IMR-90 (cell line): Measurements from ENCODE around the gene CNOT2. TPM values are rescaled to one million over a fixed set of nuclear protein-coding genes. Genes with fewer than 3 reads are reported as not detected.

Experiments
- ATAC-seq: fragments of 200-7000 bp; cut with Tn5 transposase; 2 replicates; pipeline ENCODE4 v1.9.1; 2020; ENCODE audit warnings: low read depth, mild to moderate bottlenecking, moderate library complexity
- BruUV-seq: library from RNA; stranded (reverse); fragments of 400-500 nt; replicated peaks from 2 replicates; lab custom pipeline; 2021; lab: Mats Ljungman, UMichigan
- CTCF ChIA-PET: fragments of 300-600 bp; formaldehyde crosslinking; extraction: SDS; loops from one replicate; lab custom pipeline; 2021; ENCODE audit warnings: antibody characterized with exemption; lab: Yijun Ruan, JAX
- POLR2A ChIA-PET: fragments of 300-600 bp; sonication (Branson Sonifier 250); formaldehyde crosslinking; loops from one replicate; lab custom pipeline; 2022; ENCODE audit warnings: antibody characterized with exemption; ENCODE audit not compliant: unreplicated experiment; lab: Charles Lee
- DNase-seq: peaks from one replicate; pipeline ENCODE4 v3.0.0; 2013
- H2AFZ ChIP-seq: replicated peaks from 2 replicates; pipeline ENCODE3; 2013; ENCODE audit warnings: low read length, mild to moderate bottlenecking; ENCODE audit not compliant: poor library complexity
- H2AK5ac ChIP-seq: 2 replicates; pipeline ENCODE4 v1.6.1; 2013; ENCODE audit warnings: low read depth, low read length, inconsistent platforms
- H2AK9ac ChIP-seq: replicated peaks from 2 replicates; pipeline ENCODE3; 2013; ENCODE audit warnings: mild to moderate bottlenecking, low read depth, low read length, moderate library complexity; ENCODE audit not compliant: poor library complexity
- H2BK120ac ChIP-seq: 2 replicates; pipeline ENCODE4 v1.6.1; 2013; ENCODE audit warnings: low read depth, low read length, inconsistent platforms
- H2BK15ac ChIP-seq: 3 replicates; pipeline ENCODE4 v1.6.1; 2013; ENCODE audit warnings: low read depth, low read length, inconsistent platforms
- H2BK20ac ChIP-seq: 2 replicates; pipeline ENCODE4 v1.6.1; 2013; ENCODE audit warnings: low read depth, mild to moderate bottlenecking, inconsistent platforms, low read length, moderate library complexity
- H2BK5ac ChIP-seq: 2 replicates; pipeline ENCODE4 v1.6.1; 2013; ENCODE audit warnings: mild to moderate bottlenecking, low read depth, low read length, inconsistent platforms; ENCODE audit not compliant: poor library complexity, severe bottlenecking
- H3K14ac ChIP-seq: replicated peaks from 2 replicates; pipeline ENCODE4 v1.6.1; 2013; ENCODE audit warnings: low read depth, low read length, inconsistent platforms
- H3K18ac ChIP-seq: 2 replicates; pipeline ENCODE4 v1.6.1; 2013; ENCODE audit warnings: low read depth, low read length, control low read depth
- H3K23ac ChIP-seq: 2 replicates; pipeline ENCODE4 v1.6.1; 2013; ENCODE audit warnings: low read depth, low read length, inconsistent platforms
- H3K27ac ChIP-seq: 2 replicates; pipeline ENCODE4 v1.5.1; 2013; ENCODE audit warnings: mild to moderate bottlenecking, control low read depth, low read length; ENCODE audit not compliant: insufficient read depth
- H3K27me3 ChIP-seq: 2 replicates; pipeline ENCODE4 v1.6.1; 2013; ENCODE audit warnings: low read length; ENCODE audit not compliant: control insufficient read depth, insufficient read depth
- H3K36me3 ChIP-seq: 2 replicates; pipeline ENCODE4 v1.6.1; 2013; ENCODE audit warnings: low read length, mixed read lengths; ENCODE audit not compliant: control insufficient read depth, insufficient read depth
- H3K4ac ChIP-seq: 2 replicates; pipeline ENCODE4 v1.6.1; 2013; ENCODE audit warnings: low read depth, low read length, inconsistent platforms
- H3K4me1 ChIP-seq: 2 replicates; pipeline ENCODE4 v1.6.1; 2013; ENCODE audit warnings: low read length, mixed read lengths; ENCODE audit not compliant: control insufficient read depth, insufficient read depth
- H3K4me2 ChIP-seq: 2 replicates; pipeline ENCODE4 v1.6.1; 2013; ENCODE audit warnings: low read depth, mild to moderate bottlenecking, control low read depth, low read length, moderate library complexity
- H3K4me3 ChIP-seq: 2 replicates; pipeline ENCODE4 v1.5.1; 2013; ENCODE audit warnings: low read depth, mild to moderate bottlenecking, control low read depth, low read length, moderate library complexity; ENCODE audit not compliant: insufficient read depth
- H3K56ac ChIP-seq: 2 replicates; pipeline ENCODE4 v1.6.1; 2013; ENCODE audit warnings: low read length, inconsistent platforms; ENCODE audit not compliant: insufficient read depth; ENCODE audit errors: extremely low read depth
- H3K79me1 ChIP-seq, 2 experiments: 2 replicates each; pipeline ENCODE4 v1.6.1; 2013; ENCODE audit warnings: low read length in 2 of 2, inconsistent platforms in 1 of 2, low read depth in 1 of 2
- H3K9ac ChIP-seq: 2 replicates; pipeline ENCODE4 v1.6.1; 2013; ENCODE audit warnings: low read depth, low read length, control low read depth
- H3K9me1 ChIP-seq: 2 replicates; pipeline ENCODE4 v1.6.1; 2013; ENCODE audit warnings: low read length, inconsistent platforms; ENCODE audit not compliant: insufficient read depth
- H3K9me3 ChIP-seq: 2 replicates; pipeline ENCODE4 v1.6.1; 2013; ENCODE audit warnings: low read length; ENCODE audit not compliant: control insufficient read depth, insufficient read depth
- H4K20me1 ChIP-seq: 2 replicates; pipeline ENCODE4 v1.6.1; 2013; ENCODE audit warnings: low read length, inconsistent platforms; ENCODE audit not compliant: insufficient read depth
- H4K5ac ChIP-seq: 2 replicates; pipeline ENCODE4 v1.6.1; 2013; ENCODE audit warnings: mild to moderate bottlenecking, low read depth, low read length, control low read depth
- H4K8ac ChIP-seq, 2 experiments: 2 replicates each; pipeline ENCODE4 v1.6.1; 2013; ENCODE audit warnings: low read depth in 2 of 2, low read length in 2 of 2, control low read depth in 1 of 2, inconsistent platforms in 1 of 2
- H4K91ac ChIP-seq: 2 replicates; pipeline ENCODE4 v1.6.1; 2013; ENCODE audit warnings: low read depth, low read length, inconsistent platforms; ENCODE audit not compliant: insufficient read depth
- BHLHE40 ChIP-seq: fragments of 150-350 bp; IDR thresholded peaks from 2 replicates; pipeline ENCODE4 v1.6.1; 2016; ENCODE audit warnings: mild to moderate bottlenecking, low read depth, low read length
- CEBPB ChIP-seq: IDR thresholded peaks from 2 replicates; pipeline ENCODE4 v1.6.1; 2012; ENCODE audit warnings: low read depth, low read length, improper control_type of control experiment
- CHD1 ChIP-seq: IDR thresholded peaks from 2 replicates; pipeline ENCODE4 v1.6.1; 2012; ENCODE audit warnings: low read depth, low read length, improper control_type of control experiment
- FOS ChIP-seq: fragments of 150-350 bp; IDR thresholded peaks from 2 replicates; pipeline ENCODE4 v1.6.1; 2016; ENCODE audit warnings: low read depth, low read length
- MAFK ChIP-seq: IDR thresholded peaks from 2 replicates; pipeline ENCODE4 v1.6.1; 2012; ENCODE audit warnings: low read depth, low read length, improper control_type of control experiment
- NFE2L2 ChIP-seq: fragments of 150-350 bp; IDR thresholded peaks from 2 replicates; pipeline ENCODE4 v1.6.1; 2016; ENCODE audit warnings: low read depth, mild to moderate bottlenecking, low read length
- RCOR1 ChIP-seq: IDR thresholded peaks from 2 replicates; pipeline ENCODE4 v1.6.1; 2012; ENCODE audit warnings: mild to moderate bottlenecking, low read length, improper control_type of control experiment; ENCODE audit not compliant: insufficient replicate concordance
- SMC3 ChIP-seq: fragments of 150-350 bp; IDR thresholded peaks from 2 replicates; pipeline ENCODE4 v1.6.1; 2016; ENCODE audit warnings: low read depth, mild to moderate bottlenecking, antibody characterized with exemption, low read length, moderate library complexity
- WGBS, 2 experiments: methylation state at CpG; one replicate each; pipeline versions ENCODE4 v1.1.5 to v1.1.7; 2013; ENCODE audit warnings: missing lambda C conversion rate in 2 of 2; ENCODE audit not compliant: insufficient read length in 1 of 2; ENCODE audit errors: extremely low coverage in 2 of 2; 5-methylcytosine and 5-hydroxymethylcytosine counted together
- dilution Hi-C: fragments of 300-500 bp; cut with HindIII; formaldehyde crosslinking; loops from one replicate; pipeline ENCODE4 v1.14.3; 2018; ENCODE audit warnings: low sequenced_read_pairs; ENCODE audit not compliant: unreplicated experiment
- in situ Hi-C: fragments of 300-500 bp; cut with MboI; formaldehyde crosslinking; loops from 3 replicates; pipeline ENCODE4 v1.14.3; 2019; ENCODE audit warnings: low sequenced_read_pairs, inconsistent platforms, mixed read lengths
- intact Hi-C: fragments of 100-400 bp; cut with micrococcal nuclease; formaldehyde crosslinking; loops from 2 replicates; pipeline ENCODE4 v1.10.0; 2022
- polyA plus RNA-seq, 3 experiments: library from polyadenylated mRNA; depleted of rRNA; stranded (reverse); fragments of >200 nt; gene quantifications; 2 replicates each; pipeline ENCODE4 v1.2.3, GENCODE V29; 2012; ENCODE audit warnings: low replicate concordance in 1 of 3
- total RNA-seq: library from RNA; depleted of rRNA; stranded (reverse); fragments of >200 nt; gene quantifications from 2 replicates; pipeline ENCODE4 v1.2.3, GENCODE V29; 2012
- TF ChIP-seq, protein P1 (sequence below): fragments of 150-350 bp; IDR thresholded peaks from 2 replicates; pipeline ENCODE4 v1.6.1; 2016; ENCODE audit warnings: low read depth, mild to moderate bottlenecking, low read length, moderate library complexity, borderline replicate concordance

Gene CNOT2
- total and polyA plus RNA-seq, 2 of the 4 experiments (the other 2 are of a cell fraction), result 63.4 to 159 TPM

DNA sequence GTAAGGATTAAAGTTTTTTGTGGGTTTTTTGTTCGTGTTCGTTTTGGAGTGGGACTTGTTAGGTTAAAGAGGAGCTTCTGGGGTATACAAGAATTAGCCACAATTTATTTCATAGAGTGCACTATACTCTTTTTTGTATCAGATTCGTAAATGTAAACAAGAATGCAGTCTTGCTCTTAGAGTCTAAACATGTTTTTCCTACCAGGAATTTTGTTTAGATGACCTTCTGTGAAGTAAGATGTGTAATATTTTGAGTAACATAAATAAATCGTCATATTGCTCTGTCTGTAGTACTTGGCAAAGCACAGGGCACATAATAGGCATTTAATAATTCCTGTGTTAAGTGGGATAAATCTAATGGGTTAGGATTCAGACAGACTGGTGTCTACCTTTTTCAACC, 9.6 kb downstream of the CNOT2 start:
- Histone ChIP-seq H3K4ac (no peak overlapping the region), H2AK5ac (no peak overlapping the region), H3K4me3 (no peak overlapping the region), H4K91ac (no peak overlapping the region), H3K9ac (no peak overlapping the region), H2AK9ac (no peak overlapping the region), H3K9me1 (peaks cover 3% of the 10 kb centered on the region; the same call in 1 of the 2 replicates), H3K23ac (no peak overlapping the region), H4K8ac (no peak overlapping the region), H3K27ac (no peak overlapping the region), H2BK120ac (no peak overlapping the region), H2AFZ (no peak overlapping the region), H3K56ac (no peak overlapping the region), H2BK20ac (no peak overlapping the region), H3K9me3 (no peaks in the 10 kb centered on the region), H2BK15ac (no peak overlapping the region), H3K14ac (no peak overlapping the region), H3K27me3 (no peaks in the 10 kb centered on the region), H4K20me1 (peaks cover 52% of the 10 kb centered on the region; the same call in 1 of the 2 replicates), H3K4me1 (peaks cover 10% of the 10 kb centered on the region), H3K79me1 (peaks cover 9 to 37% of the 10 kb centered on the region in 2 experiments; a peak in 3 of 4 replicates), H3K4me2 (peak overlapping the region; percentile 47; the same call in 1 of the 2 replicates), H3K36me3 (no peaks in the 10 kb centered on the region), H4K5ac (no peak overlapping the region), H2BK5ac (peak overlapping the region; percentile 12), H3K18ac (no peak overlapping the region)
- intact Hi-C loops, result no loop called here
- dilution Hi-C loops, result no loop called here
- no TSS peak for BruUV-seq
- ChIA-PET POLR2A (no interaction called here), CTCF (no interaction called here)
- ATAC-seq (peak; percentile 65), DNase-seq (peak; percentile 59)
- TF ChIP-seq FOS, result no peak
- no peak for TF ChIP-seq NFE2L2
- TF ChIP-seq, protein P1, sequence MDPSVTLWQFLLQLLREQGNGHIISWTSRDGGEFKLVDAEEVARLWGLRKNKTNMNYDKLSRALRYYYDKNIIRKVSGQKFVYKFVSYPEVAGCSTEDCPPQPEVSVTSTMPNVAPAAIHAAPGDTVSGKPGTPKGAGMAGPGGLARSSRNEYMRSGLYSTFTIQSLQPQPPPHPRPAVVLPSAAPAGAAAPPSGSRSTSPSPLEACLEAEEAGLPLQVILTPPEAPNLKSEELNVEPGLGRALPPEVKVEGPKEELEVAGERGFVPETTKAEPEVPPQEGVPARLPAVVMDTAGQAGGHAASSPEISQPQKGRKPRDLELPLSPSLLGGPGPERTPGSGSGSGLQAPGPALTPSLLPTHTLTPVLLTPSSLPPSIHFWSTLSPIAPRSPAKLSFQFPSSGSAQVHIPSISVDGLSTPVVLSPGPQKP, result no peak
- no peak for TF ChIP-seq CHD1
- no peak for TF ChIP-seq RCOR1
- TF ChIP-seq SMC3, result no peak
- TF ChIP-seq CEBPB, result 0 out of 2 replicates have a peak, but pooled peaks have one; percentile 17
- TF ChIP-seq BHLHE40, result no peak
- TF ChIP-seq MAFK, result no peak
- whole genome bisulfite sequencing, 2 experiments, result 100% methylated on average over 2 of the region's 4 CpGs; no CpG with 5 or more reads in 1 of the 2 experiments
- in situ Hi-C loops, result no loop called here
